Keratinocyte (primary cell): Measurements from ENCODE around the gene CEP63.

Experiments
- CTCF ChIP-seq, 3 experiments: IDR thresholded peaks in 1 of 3; conservative IDR thresholded peaks in 1 of 3; optimal IDR thresholded peaks in 1 of 3; 2 replicates in 2 of 3; 3 replicates in 1 of 3; pipeline versions ENCODE3 to v1.5.1; 2011; ENCODE audit warnings: low read length in 3 of 3, mild to moderate bottlenecking in 3 of 3, moderate library complexity in 2 of 3, control low read depth in 1 of 3, inconsistent platforms in 1 of 3; ENCODE audit not compliant: insufficient read depth in 2 of 3; ENCODE audit errors: extremely low read depth in 1 of 3
- EZH2 ChIP-seq: IDR thresholded peaks from one replicate; pipeline ENCODE4 v1.6.1; 2012; ENCODE audit warnings: inconsistent platforms, mild to moderate bottlenecking, low read length, moderate library complexity

DNA sequence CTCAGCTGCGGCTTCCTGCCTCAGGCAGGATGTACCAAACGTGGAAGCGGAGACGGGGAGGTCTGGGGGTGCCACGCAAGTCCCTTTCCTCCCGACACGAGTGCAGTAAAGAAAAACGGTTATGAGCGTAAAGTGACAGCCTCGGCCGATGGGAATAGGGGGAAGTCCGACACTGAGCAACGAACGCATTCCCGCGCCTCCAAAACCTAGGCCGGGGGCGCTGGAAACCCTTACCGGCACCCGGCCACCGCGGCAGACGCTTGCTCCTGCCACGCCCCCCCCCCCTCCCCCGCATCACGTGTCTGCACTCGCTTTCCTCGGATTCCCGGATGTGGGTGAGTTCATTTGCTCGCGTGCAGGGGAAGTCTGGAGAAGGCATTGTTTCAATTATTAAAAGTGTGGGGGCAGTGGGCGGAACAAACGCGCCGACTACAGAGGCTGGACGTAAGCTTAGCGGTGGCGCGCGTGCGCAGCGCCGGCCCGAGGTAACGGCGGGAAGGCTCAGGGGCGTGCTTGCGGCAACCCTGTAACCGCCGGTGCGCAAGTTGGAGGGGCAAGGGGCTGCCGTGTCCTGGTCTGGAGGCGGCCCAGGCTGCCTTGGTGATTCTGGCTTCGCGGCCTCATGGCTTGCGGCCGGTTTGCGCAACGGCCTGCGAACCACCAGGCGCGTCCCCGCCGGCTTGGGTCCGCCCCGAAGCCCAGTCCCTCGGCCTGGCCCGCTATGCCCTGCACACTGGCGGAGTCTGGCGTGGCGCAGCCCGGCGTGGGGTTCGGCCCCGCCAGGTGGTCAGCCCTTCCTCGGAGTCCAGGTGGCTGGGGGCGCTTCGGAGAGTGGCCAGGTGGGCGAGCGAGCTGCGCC, at the start of gene CEP63, which contains the start of gene ANAPC13:
- TF ChIP-seq CTCF (optimal IDR thresholded peaks at IDR 0.05 in 1 of 3, IDR thresholded peaks at IDR 0.05 in 1 of 3, conservative IDR thresholded peaks at IDR 0.05 in 1 of 3; ENCODE audit: extremely low read depth in 1 of 3, insufficient read depth in 2 of 3, low read length in 3 of 3) = peak in 1 of 3 experiments; percentile 7
- TF ChIP-seq EZH2 = no peak
